H54 (cell line): Measurements from ENCODE around the gene PDZD2.
A peak's percentile ranks its signal among the peaks of the same experiment; 100 is the strongest.

ENCODE experiments used
- DNase-seq: peaks from one replicate; pipeline ENCODE4 v3.0.0; 2011; ENCODE audit warnings: low spot score, mixed read lengths; ENCODE audit not compliant: insufficient read length
- FAIRE-seq: peaks from 3 replicates; lab custom pipeline; 2011; peaks lifted over from hg19 to GRCh38; lab: Jason Lieb, UNC
- POLR2A ChIP-seq: IDR thresholded peaks from 2 replicates; pipeline ENCODE4 v1.6.1; 2011; ENCODE audit warnings: low read depth, mild to moderate bottlenecking, low read length

PDZD2 gene

GRCh38 chr5:32017692-32018367 is 378.9 kb downstream of the PDZD2 start:
- TF ChIP-seq POLR2A: no peak
- DNase-seq (no peak), FAIRE-seq (no peak)

- no peak for FAIRE-seq
- TF ChIP-seq POLR2A: no peak
Observed at GRCh38 chr5:32018476-32019436, 379.8 kb downstream of the PDZD2 start.

GRCh38 chr5:32020271-32020670 is 381.3 kb downstream of the PDZD2 start:
- DNase-seq (no peak), FAIRE-seq (no peak)
- TF ChIP-seq POLR2A: no peak

More at GRCh38 chr5:32018476-32019436, 379.8 kb downstream of the PDZD2 start:
- DNase-seq: no peak

GRCh38 chr5:32020946-32021345 is 382.0 kb downstream of the PDZD2 start:
- TF ChIP-seq POLR2A: no peak
- no peak for DNase-seq
- FAIRE-seq: no peak

- FAIRE-seq (no peak), DNase-seq (no peak)
- no peak for TF ChIP-seq POLR2A
Observed at GRCh38 chr5:32021771-32022170, 382.8 kb downstream of the PDZD2 start.

- TF ChIP-seq POLR2A: no peak
- FAIRE-seq: no peak
- DNase-seq: no peak
Observed at GRCh38 chr5:32022638-32023037, 383.7 kb downstream of the PDZD2 start.

- FAIRE-seq: no peak
- TF ChIP-seq POLR2A: no peak
- DNase-seq: no peak
Observed at GRCh38 chr5:32023816-32024215, 384.9 kb downstream of the PDZD2 start.

GRCh38 chr5:32024751-32025150 is 385.8 kb downstream of the PDZD2 start:
- DNase-seq (no peak), FAIRE-seq (no peak)
- TF ChIP-seq POLR2A: no peak

GRCh38 chr5:32027093-32027716 is 388.3 kb downstream of the PDZD2 start:
- no peak for DNase-seq
- FAIRE-seq: no peak
- TF ChIP-seq POLR2A: no peak

- TF ChIP-seq POLR2A: no peak
- FAIRE-seq: peak; percentile 95
- DNase-seq: peak; percentile 68
Observed at GRCh38 chr5:32027717-32028458, 389.0 kb downstream of the PDZD2 start.

- FAIRE-seq: no peak
- no peak for DNase-seq
- no peak for TF ChIP-seq POLR2A
Observed at GRCh38 chr5:32029261-32029660, 390.3 kb downstream of the PDZD2 start.

GRCh38 chr5:32029781-32030180 is 390.9 kb downstream of the PDZD2 start:
- no peak for TF ChIP-seq POLR2A
- DNase-seq (no peak), FAIRE-seq (no peak)

- no peak for TF ChIP-seq POLR2A
- FAIRE-seq (no peak), DNase-seq (no peak)
Observed at GRCh38 chr5:32030222-32030621, 391.3 kb downstream of the PDZD2 start.
